Mesothelial cell of epicardium (in vitro differentiated cells): ENCODE measurements around the gene BORCS6. TPM values are rescaled to one million over a fixed set of nuclear protein-coding genes. Genes with fewer than 3 reads are reported as not detected.
A peak's percentile ranks its signal among the peaks of the same experiment; 100 is the strongest.

Experiments used
- DNase-seq, 2 experiments: peaks; one replicate each; pipeline ENCODE4 v3.0.0; 2021; ENCODE audit warnings: low spot score in 2 of 2; ENCODE audit not compliant: unreplicated experiment in 2 of 2
- H3K27ac Mint-ChIP-seq: 2 replicates; pipeline ENCODE4 v1.8.0; 2021; ENCODE audit warnings: mixed read lengths
- H3K27me3 Mint-ChIP-seq: 2 replicates; pipeline ENCODE4 v1.8.0; 2021; ENCODE audit warnings: low read depth, mixed read lengths
- H3K36me3 Mint-ChIP-seq: 2 replicates; pipeline ENCODE4 v1.8.0; 2021; ENCODE audit warnings: mixed read lengths
- H3K4me1 Mint-ChIP-seq: 2 replicates; pipeline ENCODE4 v1.8.0; 2021; ENCODE audit warnings: mixed read lengths
- H3K4me3 Mint-ChIP-seq: 2 replicates; pipeline ENCODE4 v1.8.0; 2021; ENCODE audit warnings: mild to moderate bottlenecking, moderate library complexity, mixed read lengths
- H3K9me3 Mint-ChIP-seq: 2 replicates; pipeline ENCODE4 v1.8.0; 2021; ENCODE audit warnings: mixed read lengths
- total RNA-seq: library from RNA; stranded (reverse); gene quantifications from 3 replicates; pipeline ENCODE4 v1.2.1, GENCODE V29; 2021
- TF ChIP-seq, protein P1 (sequence below): fragments of 200-600 bp; sonication (generic); IDR thresholded peaks from one replicate; pipeline ENCODE4 v1.5.0; 2021; ENCODE audit warnings: antibody characterized with exemption; ENCODE audit not compliant: unreplicated experiment

BORCS6 gene
- total RNA-seq, 1 donor from 2014 or later, result 3.0 TPM

DNA sequence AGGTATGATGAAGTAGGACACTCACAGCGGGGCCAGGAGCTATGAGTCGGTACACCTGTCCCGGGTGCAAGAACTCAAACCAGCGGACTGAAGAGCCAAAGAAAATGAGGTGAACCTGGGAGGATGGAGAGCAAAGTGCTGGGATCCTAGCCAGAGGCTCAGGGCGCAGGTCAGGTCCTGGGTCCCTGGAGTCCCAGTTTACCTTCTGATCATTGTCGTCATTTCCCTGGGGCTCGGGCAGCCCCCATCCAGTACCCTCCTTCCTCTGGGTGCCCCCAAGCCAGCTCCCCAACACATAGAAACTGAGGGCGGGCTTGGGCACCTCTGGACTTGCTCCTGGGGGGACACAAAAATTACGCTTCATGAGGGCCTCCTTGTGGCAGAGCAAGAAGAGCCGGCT lies 41.7 kb upstream of the BORCS6 start:
- H3K36me3 Mint-ChIP-seq, result peaks cover 38% of the 10 kb centered on the region
- H3K27ac Mint-ChIP-seq, result no peak overlapping the region
- H3K27me3 Mint-ChIP-seq, result no peaks in the 10 kb centered on the region
- H3K9me3 Mint-ChIP-seq, result no peaks in the 10 kb centered on the region
- no peak overlapping the region for H3K4me3 Mint-ChIP-seq
- H3K4me1 Mint-ChIP-seq, result peaks cover 8% of the 10 kb centered on the region
- DNase-seq, result no peak
- TF ChIP-seq, protein P1, sequence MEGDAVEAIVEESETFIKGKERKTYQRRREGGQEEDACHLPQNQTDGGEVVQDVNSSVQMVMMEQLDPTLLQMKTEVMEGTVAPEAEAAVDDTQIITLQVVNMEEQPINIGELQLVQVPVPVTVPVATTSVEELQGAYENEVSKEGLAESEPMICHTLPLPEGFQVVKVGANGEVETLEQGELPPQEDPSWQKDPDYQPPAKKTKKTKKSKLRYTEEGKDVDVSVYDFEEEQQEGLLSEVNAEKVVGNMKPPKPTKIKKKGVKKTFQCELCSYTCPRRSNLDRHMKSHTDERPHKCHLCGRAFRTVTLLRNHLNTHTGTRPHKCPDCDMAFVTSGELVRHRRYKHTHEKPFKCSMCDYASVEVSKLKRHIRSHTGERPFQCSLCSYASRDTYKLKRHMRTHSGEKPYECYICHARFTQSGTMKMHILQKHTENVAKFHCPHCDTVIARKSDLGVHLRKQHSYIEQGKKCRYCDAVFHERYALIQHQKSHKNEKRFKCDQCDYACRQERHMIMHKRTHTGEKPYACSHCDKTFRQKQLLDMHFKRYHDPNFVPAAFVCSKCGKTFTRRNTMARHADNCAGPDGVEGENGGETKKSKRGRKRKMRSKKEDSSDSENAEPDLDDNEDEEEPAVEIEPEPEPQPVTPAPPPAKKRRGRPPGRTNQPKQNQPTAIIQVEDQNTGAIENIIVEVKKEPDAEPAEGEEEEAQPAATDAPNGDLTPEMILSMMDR, result no peak

DNA sequence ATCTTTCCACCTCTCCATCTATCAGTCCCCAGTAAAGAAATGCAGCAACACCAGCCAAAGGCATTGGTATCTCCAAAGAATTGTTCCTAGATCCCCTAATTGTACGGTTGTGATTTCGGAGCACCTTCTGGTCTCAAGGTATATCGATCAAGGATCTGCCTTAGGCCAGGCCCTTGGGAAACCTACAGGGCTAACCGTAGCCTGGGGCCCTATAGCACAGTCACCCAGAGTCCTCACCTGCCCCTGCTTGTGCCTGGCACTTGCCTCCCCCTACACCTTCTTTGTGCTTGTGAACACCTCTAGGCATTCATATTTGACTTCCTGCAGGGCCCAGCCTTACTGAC lies 37.2 kb upstream of the BORCS6 start:
- H3K27me3 Mint-ChIP-seq, result peaks cover 2% of the 10 kb centered on the region
- DNase-seq, result no peak
- H3K9me3 Mint-ChIP-seq, result no peaks in the 10 kb centered on the region
- peak overlapping the region; percentile 74 for H3K27ac Mint-ChIP-seq
- peaks cover 19% of the 10 kb centered on the region for H3K36me3 Mint-ChIP-seq
- peaks cover 19% of the 10 kb centered on the region for H3K4me1 Mint-ChIP-seq
- TF ChIP-seq, protein P1, result no peak
- H3K4me3 Mint-ChIP-seq, result peak overlapping the region; percentile 80

DNA sequence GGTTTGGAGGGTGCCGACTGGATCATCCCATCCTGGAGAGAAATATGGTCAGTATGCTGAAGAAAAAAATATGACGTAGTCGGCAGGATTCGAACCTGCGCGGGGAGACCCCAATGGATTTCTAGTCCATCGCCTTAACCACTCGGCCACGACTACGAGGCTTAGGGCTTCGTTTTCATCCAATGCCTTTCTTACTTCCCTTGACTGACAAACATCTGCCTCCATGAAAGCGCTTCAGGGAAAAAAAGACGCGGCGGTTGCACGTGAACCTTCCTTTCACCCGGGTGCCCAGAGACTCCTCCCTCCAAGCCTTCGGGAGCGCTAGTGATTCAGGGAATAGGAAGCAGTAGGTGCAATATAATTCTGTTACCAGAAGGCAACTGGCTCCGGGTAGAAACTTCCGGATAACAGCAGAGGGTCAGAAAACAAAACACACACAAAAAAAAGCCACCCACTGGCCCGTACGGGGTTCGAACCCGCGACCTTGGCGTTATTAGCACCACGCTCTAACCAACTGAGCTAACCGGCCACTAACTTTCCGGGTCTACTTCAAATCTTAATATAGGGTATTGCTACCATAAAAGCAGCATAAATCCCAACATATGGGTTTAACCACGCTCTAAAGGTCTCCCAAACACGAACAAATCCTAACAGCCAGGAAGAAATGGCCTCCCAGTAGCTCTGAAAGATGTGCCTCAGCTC lies 36.7 kb upstream of the BORCS6 start:
- peak; percentile 56 to 85 for DNase-seq
- H3K36me3 Mint-ChIP-seq, result peaks cover 19% of the 10 kb centered on the region
- peak overlapping the region; percentile 80 for H3K4me3 Mint-ChIP-seq
- H3K9me3 Mint-ChIP-seq, result no peaks in the 10 kb centered on the region
- peaks cover 19% of the 10 kb centered on the region for H3K4me1 Mint-ChIP-seq
- TF ChIP-seq, protein P1, result no peak
- peak overlapping the region; percentile 74 for H3K27ac Mint-ChIP-seq
- H3K27me3 Mint-ChIP-seq, result peaks cover 2% of the 10 kb centered on the region

- Mint-ChIP-seq H3K9me3 (no peaks in the 10 kb centered on the region), H3K4me1 (peaks cover 19% of the 10 kb centered on the region), H3K27ac (peak overlapping the region; percentile 74), H3K27me3 (peaks cover 2% of the 10 kb centered on the region), H3K36me3 (peaks cover 13% of the 10 kb centered on the region), H3K4me3 (peak overlapping the region; percentile 80)
- peak in 1 of 2 experiments; percentile 62 for DNase-seq
- TF ChIP-seq, protein P1, result no peak
These were observed 36.0 kb upstream of the BORCS6 start for GRCh38 chr17:8225813-8226535.

GRCh38 chr17:8224891-8225812 lies 35.2 kb upstream of the BORCS6 start:
- no peak for DNase-seq
- TF ChIP-seq, protein P1, result no peak
- H3K27ac Mint-ChIP-seq, result peak overlapping the region; percentile 90
- peaks cover 8% of the 10 kb centered on the region for H3K36me3 Mint-ChIP-seq
- no peaks in the 10 kb centered on the region for H3K9me3 Mint-ChIP-seq
- H3K4me1 Mint-ChIP-seq, result peaks cover 21% of the 10 kb centered on the region
- H3K27me3 Mint-ChIP-seq, result peaks cover 2% of the 10 kb centered on the region
- H3K4me3 Mint-ChIP-seq, result peak overlapping the region; percentile 39
